Loucy (cell line): ENCODE measurements around the gene NNMT.

Experiments
- EZH2phosphoT487 ChIP-seq: fragments of 200-600 bp; IDR thresholded peaks from 2 replicates; pipeline ENCODE4 v1.6.1; 2018; ENCODE audit warnings: antibody characterized with exemption, mild to moderate bottlenecking, moderate library complexity, borderline replicate concordance
- TF ChIP-seq, protein P1 (sequence below): fragments of 200-600 bp; sonication (generic); conservative IDR thresholded peaks from 2 replicates; pipeline ENCODE4 v1.5.1; 2014; ENCODE audit warnings: mild to moderate bottlenecking, antibody characterized with exemption, low read length

DNA sequence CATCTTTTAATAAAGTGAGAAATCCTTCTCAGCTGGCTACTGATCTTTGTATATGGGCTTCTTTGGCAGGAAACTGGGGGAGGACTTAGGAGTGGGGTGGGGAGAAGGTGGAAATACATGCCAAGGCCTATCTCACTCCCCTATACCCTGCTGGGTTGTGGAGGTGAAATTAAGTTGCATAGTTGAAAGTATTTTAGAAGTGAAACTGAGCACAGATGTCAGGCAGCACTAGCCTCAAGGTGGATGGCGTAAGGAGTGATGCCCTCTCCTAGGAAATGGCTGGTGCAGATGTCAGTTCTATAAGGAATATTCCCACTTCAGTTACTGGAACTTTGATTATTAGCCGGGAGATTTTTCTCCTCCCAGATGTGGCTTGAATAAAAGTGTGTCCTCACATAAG is 46.3 kb downstream of the NNMT start:
- TF ChIP-seq, protein P1, sequence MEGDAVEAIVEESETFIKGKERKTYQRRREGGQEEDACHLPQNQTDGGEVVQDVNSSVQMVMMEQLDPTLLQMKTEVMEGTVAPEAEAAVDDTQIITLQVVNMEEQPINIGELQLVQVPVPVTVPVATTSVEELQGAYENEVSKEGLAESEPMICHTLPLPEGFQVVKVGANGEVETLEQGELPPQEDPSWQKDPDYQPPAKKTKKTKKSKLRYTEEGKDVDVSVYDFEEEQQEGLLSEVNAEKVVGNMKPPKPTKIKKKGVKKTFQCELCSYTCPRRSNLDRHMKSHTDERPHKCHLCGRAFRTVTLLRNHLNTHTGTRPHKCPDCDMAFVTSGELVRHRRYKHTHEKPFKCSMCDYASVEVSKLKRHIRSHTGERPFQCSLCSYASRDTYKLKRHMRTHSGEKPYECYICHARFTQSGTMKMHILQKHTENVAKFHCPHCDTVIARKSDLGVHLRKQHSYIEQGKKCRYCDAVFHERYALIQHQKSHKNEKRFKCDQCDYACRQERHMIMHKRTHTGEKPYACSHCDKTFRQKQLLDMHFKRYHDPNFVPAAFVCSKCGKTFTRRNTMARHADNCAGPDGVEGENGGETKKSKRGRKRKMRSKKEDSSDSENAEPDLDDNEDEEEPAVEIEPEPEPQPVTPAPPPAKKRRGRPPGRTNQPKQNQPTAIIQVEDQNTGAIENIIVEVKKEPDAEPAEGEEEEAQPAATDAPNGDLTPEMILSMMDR, result no peak
- no peak for TF ChIP-seq EZH2phosphoT487
